WTC11 (cell line): ENCODE data around the gene HIBADH. TPM values are rescaled to one million over a fixed set of nuclear protein-coding genes. Genes with fewer than 3 reads are reported as not detected.
"Not testable (repeated sequence)": the region's sequence is repeated elsewhere in the genome, so short reads cannot be mapped to it uniquely, and the experiment has no call there.

Source experiments
- ATAC-seq: fragments of 200-7000 bp; cut with Tn5 transposase; 2 replicates; pipeline ENCODE4 v1.10.0; 2021; ENCODE audit warnings: mild to moderate bottlenecking, moderate library complexity
- CTCF ChIA-PET: fragments of 300-600 bp; sonication (Branson Sonifier 250); formaldehyde crosslinking; loops from one replicate; lab custom pipeline; 2021; ENCODE audit warnings: antibody characterized with exemption; lab: Charles Lee
- POLR2A ChIA-PET: fragments of 350-600 bp; sonication (Branson Sonifier 250); formaldehyde crosslinking; loops from one replicate; lab custom pipeline; 2021; ENCODE audit warnings: antibody characterized with exemption; lab: Charles Lee
- DNase-seq: peaks from one replicate; pipeline ENCODE4 v3.0.0; 2021; ENCODE audit warnings: low spot score
- H3K27ac Mint-ChIP-seq: 2 replicates; pipeline ENCODE4 v1.8.0; 2021; ENCODE audit warnings: mixed read lengths
- H3K27me3 Mint-ChIP-seq: 2 replicates; pipeline ENCODE4 v1.8.0; 2021; ENCODE audit warnings: low read depth, mild to moderate bottlenecking, moderate library complexity, mixed read lengths
- H3K36me3 Mint-ChIP-seq: 2 replicates; pipeline ENCODE4 v1.8.0; 2021; ENCODE audit warnings: mixed read lengths
- H3K4me1 Mint-ChIP-seq: 2 replicates; pipeline ENCODE4 v1.8.0; 2022; ENCODE audit warnings: mixed read lengths
- H3K4me3 Mint-ChIP-seq: 2 replicates; pipeline ENCODE4 v1.8.0; 2021; ENCODE audit warnings: mild to moderate bottlenecking, moderate library complexity, mixed read lengths
- H3K9me3 Mint-ChIP-seq: 2 replicates; pipeline ENCODE4 v1.8.0; 2021; ENCODE audit warnings: mixed read lengths
- FOXJ3 ChIP-seq: sonication (generic); formaldehyde crosslinking; IDR thresholded peaks from 2 replicates; pipeline ENCODE4 v1.9.0; 2021; ENCODE audit warnings: missing genetic modification reagents, mild to moderate bottlenecking, borderline replicate concordance
- JAZF1 ChIP-seq: fragments of 250-450 bp; sonication (Bioruptor Pico); IDR thresholded peaks from 2 replicates; pipeline ENCODE4 v1.9.0; 2021; ENCODE audit warnings: moderate library complexity, mild to moderate bottlenecking, inconsistent platforms
- NFATC4 ChIP-seq: fragments of 250-450 bp; sonication (Bioruptor Pico); IDR thresholded peaks from 2 replicates; pipeline ENCODE4 v1.9.0; 2021; ENCODE audit warnings: mild to moderate bottlenecking
- TEAD1 ChIP-seq: sonication (generic); formaldehyde crosslinking; IDR thresholded peaks from 2 replicates; pipeline ENCODE4 v1.8.0; 2022; ENCODE audit warnings: mild to moderate bottlenecking, missing genetic modification reagents
- ZNF219 ChIP-seq: sonication (generic); formaldehyde crosslinking; IDR thresholded peaks from 2 replicates; pipeline ENCODE4 v1.8.0; 2023; ENCODE audit warnings: missing genetic modification reagents, mild to moderate bottlenecking, borderline replicate concordance
- ZNF671 ChIP-seq: fragments of 250-450 bp; sonication (Bioruptor Pico); IDR thresholded peaks from 2 replicates; pipeline ENCODE4 v1.8.0; 2021; ENCODE audit warnings: mild to moderate bottlenecking
- total RNA-seq: library from RNA; stranded (reverse); gene quantifications from 3 replicates; pipeline ENCODE4 v1.2.3, GENCODE V29; 2021
- TF ChIP-seq, protein P1 (sequence below): fragments of 250-450 bp; sonication (Bioruptor Pico); IDR thresholded peaks from 2 replicates; pipeline ENCODE4 v1.9.0; 2021; ENCODE audit warnings: mild to moderate bottlenecking, borderline replicate concordance
- TF ChIP-seq, protein P2 (sequence below): sonication (generic); formaldehyde crosslinking; IDR thresholded peaks from 2 replicates; pipeline ENCODE4 v1.8.1; 2023; ENCODE audit warnings: mild to moderate bottlenecking, missing genetic modification reagents, moderate library complexity
- TF ChIP-seq, protein P3 (sequence below): sonication (generic); formaldehyde crosslinking; IDR thresholded peaks from 2 replicates; pipeline ENCODE4 v1.8.1; 2022; ENCODE audit warnings: missing genetic modification reagents, borderline replicate concordance

HIBADH gene
- total RNA-seq, 1 experiment from 2014 or later: 27.9 TPM

DNA sequence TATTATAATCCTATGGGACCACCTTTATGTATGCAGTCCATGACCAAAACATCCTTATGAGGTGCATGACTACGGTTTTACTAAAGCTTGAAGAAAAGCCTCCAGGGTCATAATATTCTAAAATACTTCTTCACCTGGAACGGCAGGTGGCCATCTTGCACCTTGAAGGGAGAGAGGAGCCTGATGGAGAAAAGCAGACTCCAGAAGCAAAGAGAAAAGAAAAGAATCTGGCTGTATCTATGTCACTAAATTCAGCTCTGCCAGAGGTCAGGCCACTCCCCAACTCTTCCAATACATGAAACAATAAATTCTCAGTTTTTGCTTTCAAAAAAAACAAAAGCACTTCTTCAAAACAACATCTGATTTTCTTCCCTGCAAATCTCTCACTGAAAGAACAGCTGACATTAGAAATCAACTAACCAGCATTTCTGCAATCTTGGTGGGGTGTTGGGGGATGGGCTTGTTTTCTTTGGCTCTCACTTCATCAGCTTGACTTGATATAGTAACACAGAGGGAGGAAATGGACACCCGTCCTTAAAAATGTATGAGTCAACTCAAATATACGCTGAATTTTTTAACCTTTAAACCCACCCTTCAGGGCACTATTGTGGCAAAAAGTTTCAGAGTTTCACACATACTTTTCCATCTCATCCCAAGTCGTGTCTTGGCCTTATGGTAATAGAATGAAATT is 21.7 kb downstream of the HIBADH start:
- ChIA-PET CTCF (interaction anchor here (1.3 to 1.4 kb wide), 2 partner anchors 8 to 280 kb away, joined by 3 read pairs; no protein-coding TSS in a partner anchor), POLR2A (no interaction called here)
- Mint-ChIP-seq H3K4me1 (peaks cover 38% of the 10 kb centered on the region), H3K4me3 (no peak overlapping the region), H3K36me3 (peaks cover 21% of the 10 kb centered on the region), H3K27ac (no peak overlapping the region; the same call in 1 of the 2 replicates), H3K9me3 (peaks cover 8% of the 10 kb centered on the region), H3K27me3 (no peaks in the 10 kb centered on the region)
- TF ChIP-seq JAZF1 (no peak), FOXJ3 (no peak)
- TF ChIP-seq, protein P1, sequence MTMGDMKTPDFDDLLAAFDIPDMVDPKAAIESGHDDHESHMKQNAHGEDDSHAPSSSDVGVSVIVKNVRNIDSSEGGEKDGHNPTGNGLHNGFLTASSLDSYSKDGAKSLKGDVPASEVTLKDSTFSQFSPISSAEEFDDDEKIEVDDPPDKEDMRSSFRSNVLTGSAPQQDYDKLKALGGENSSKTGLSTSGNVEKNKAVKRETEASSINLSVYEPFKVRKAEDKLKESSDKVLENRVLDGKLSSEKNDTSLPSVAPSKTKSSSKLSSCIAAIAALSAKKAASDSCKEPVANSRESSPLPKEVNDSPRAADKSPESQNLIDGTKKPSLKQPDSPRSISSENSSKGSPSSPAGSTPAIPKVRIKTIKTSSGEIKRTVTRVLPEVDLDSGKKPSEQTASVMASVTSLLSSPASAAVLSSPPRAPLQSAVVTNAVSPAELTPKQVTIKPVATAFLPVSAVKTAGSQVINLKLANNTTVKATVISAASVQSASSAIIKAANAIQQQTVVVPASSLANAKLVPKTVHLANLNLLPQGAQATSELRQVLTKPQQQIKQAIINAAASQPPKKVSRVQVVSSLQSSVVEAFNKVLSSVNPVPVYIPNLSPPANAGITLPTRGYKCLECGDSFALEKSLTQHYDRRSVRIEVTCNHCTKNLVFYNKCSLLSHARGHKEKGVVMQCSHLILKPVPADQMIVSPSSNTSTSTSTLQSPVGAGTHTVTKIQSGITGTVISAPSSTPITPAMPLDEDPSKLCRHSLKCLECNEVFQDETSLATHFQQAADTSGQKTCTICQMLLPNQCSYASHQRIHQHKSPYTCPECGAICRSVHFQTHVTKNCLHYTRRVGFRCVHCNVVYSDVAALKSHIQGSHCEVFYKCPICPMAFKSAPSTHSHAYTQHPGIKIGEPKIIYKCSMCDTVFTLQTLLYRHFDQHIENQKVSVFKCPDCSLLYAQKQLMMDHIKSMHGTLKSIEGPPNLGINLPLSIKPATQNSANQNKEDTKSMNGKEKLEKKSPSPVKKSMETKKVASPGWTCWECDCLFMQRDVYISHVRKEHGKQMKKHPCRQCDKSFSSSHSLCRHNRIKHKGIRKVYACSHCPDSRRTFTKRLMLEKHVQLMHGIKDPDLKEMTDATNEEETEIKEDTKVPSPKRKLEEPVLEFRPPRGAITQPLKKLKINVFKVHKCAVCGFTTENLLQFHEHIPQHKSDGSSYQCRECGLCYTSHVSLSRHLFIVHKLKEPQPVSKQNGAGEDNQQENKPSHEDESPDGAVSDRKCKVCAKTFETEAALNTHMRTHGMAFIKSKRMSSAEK (CRISPR knock-in tag): no peak
- no peak for DNase-seq
- no peak for ATAC-seq

DNA sequence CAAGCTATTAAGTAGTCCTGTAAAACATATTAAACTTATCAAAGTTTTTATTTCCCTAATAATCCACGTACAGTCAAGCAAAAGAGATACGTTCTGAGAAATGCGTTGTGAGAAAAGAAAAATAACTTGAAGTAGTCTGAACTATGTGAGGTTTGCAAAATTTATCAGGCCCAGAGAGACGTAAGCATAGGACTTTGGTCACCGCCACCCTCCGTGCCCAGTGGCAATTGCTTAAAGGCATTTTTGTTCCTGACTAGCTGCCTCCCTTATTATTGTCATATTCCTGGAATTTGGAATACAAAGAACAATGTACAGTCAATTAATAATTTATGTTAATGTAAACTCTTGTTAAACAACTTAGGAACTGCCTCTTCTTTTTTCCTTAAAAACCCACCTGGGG is 22.8 kb downstream of the HIBADH start:
- Mint-ChIP-seq H3K4me1 (peaks cover 42% of the 10 kb centered on the region), H3K27me3 (no peaks in the 10 kb centered on the region), H3K4me3 (no peak overlapping the region), H3K36me3 (peaks cover 19% of the 10 kb centered on the region), H3K9me3 (peaks cover 6% of the 10 kb centered on the region), H3K27ac (no peak overlapping the region)
- DNase-seq (no peak), ATAC-seq (no peak)
- ChIA-PET POLR2A (no interaction called here), CTCF (no interaction called here)
- TF ChIP-seq ZNF219 (CRISPR knock-in tag): no peak
- TF ChIP-seq ZNF671: no peak
- TF ChIP-seq NFATC4 (CRISPR knock-in tag): no peak
- TF ChIP-seq TEAD1 (CRISPR knock-in tag): no peak

DNA sequence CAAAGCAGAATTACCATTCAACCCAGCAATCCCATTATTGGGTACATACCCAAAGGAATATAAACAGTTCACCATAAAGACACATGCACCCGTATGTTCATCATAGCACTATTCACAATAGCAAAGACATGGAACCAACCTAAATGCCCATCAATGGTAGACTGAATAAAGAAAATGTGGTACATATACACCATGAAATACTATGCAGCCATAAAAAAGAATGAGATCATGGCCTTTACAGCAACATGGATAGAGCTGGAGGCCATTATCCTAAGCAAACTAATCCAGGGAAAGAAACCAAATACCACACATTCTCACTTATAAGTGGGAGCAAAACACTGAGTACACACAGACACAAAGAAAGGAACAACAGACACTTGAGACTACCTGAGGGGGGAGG is 23.6 kb downstream of the HIBADH start:
- Mint-ChIP-seq H3K4me1 (peaks cover 42% of the 10 kb centered on the region), H3K36me3 (peaks cover 17% of the 10 kb centered on the region)
- CTCF ChIA-PET, DNase-seq, POLR2A ChIA-PET, H3K9me3 Mint-ChIP-seq, H3K27me3 Mint-ChIP-seq, ATAC-seq, H3K27ac Mint-ChIP-seq, H3K4me3 Mint-ChIP-seq: not testable (repeated sequence)

DNA sequence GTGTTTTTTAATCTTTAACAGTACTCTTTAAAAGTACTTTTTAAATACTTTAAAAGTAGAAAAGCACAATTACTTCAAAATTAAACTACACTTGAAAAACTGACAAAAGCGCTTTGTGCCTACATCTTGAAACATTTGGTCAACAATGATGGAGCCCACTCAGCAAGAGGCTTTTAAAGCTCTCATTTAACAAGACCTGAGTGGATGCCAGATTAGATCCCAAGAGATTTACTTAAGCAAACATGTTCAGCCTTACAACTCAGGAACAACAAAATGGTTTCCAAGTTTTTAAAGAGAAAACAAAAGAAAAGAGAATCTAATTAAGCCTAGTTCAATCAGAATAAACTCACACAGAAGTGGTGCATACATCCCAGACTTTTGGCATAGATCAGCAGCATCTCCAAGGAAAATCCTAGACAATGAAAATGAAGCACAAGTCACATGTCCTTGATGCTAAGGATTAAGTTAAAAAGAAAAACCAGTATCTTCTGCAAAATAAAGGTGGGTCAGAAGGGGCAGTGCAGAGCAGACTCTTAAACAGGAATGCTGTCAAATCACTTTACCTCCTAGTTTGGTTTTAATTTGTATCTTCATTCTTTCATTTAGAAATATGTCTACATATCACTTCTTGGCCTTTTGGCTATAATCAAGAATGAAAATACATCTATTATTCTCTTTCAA is 26.2 kb downstream of the HIBADH start:
- CTCF ChIA-PET: interaction anchor here (0.6 kb wide), 1 partner anchor 348 kb away, joined by 3 read pairs; no protein-coding TSS in a partner anchor
- H3K9me3 Mint-ChIP-seq: peaks cover 4% of the 10 kb centered on the region; the same call in 1 of the 2 replicates
- H3K36me3 Mint-ChIP-seq: peaks cover 10% of the 10 kb centered on the region
- DNase-seq (no peak), ATAC-seq (peak; percentile 59)
- H3K4me1 Mint-ChIP-seq: peaks cover 37% of the 10 kb centered on the region
- H3K27ac Mint-ChIP-seq: no peak overlapping the region
- TF ChIP-seq, protein P2, sequence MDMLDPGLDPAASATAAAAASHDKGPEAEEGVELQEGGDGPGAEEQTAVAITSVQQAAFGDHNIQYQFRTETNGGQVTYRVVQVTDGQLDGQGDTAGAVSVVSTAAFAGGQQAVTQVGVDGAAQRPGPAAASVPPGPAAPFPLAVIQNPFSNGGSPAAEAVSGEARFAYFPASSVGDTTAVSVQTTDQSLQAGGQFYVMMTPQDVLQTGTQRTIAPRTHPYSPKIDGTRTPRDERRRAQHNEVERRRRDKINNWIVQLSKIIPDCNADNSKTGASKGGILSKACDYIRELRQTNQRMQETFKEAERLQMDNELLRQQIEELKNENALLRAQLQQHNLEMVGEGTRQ (CRISPR knock-in tag): 0 out of 2 replicates have a peak, but pooled peaks have one; percentile 7
- TF ChIP-seq, protein P3, sequence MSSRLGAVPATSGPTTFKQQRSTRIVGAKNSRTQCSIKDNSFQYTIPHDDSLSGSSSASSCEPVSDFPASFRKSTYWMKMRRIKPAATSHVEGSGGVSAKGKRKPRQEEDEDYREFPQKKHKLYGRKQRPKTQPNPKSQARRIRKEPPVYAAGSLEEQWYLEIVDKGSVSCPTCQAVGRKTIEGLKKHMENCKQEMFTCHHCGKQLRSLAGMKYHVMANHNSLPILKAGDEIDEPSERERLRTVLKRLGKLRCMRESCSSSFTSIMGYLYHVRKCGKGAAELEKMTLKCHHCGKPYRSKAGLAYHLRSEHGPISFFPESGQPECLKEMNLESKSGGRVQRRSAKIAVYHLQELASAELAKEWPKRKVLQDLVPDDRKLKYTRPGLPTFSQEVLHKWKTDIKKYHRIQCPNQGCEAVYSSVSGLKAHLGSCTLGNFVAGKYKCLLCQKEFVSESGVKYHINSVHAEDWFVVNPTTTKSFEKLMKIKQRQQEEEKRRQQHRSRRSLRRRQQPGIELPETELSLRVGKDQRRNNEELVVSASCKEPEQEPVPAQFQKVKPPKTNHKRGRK: no peak
- H3K27me3 Mint-ChIP-seq: no peaks in the 10 kb centered on the region
- POLR2A ChIA-PET: no interaction called here
- H3K4me3 Mint-ChIP-seq: no peak overlapping the region
